OCI-LY1 (cell line): Measurements from ENCODE around the gene PRR14.
"Not testable (repeated sequence)": the region's sequence is repeated elsewhere in the genome, so short reads cannot be mapped to it uniquely, and the experiment has no call there.

ENCODE experiments used
- H2AFZ ChIP-seq: fragments of 200-600 bp; sonication (generic), shearing (Covaris generic); 2 replicates; pipeline ENCODE4 v1.6.0; 2014; ENCODE audit warnings: antibody characterized with exemption, mild to moderate bottlenecking, low read length
- H3F3A ChIP-seq: fragments of 200-600 bp; sonication (generic), shearing (Covaris generic); 2 replicates; pipeline ENCODE4 v1.6.0; 2014; ENCODE audit warnings: mild to moderate bottlenecking, antibody characterized with exemption, low read length, moderate library complexity; ENCODE audit not compliant: insufficient read depth
- H3K27ac ChIP-seq: fragments of 200-600 bp; sonication (generic); 2 replicates; pipeline ENCODE4 v1.5.1; 2014; ENCODE audit warnings: low read length, mixed run types, mild to moderate bottlenecking, low read depth; ENCODE audit not compliant: poor library complexity, severe bottlenecking
- H3K27me3 ChIP-seq: fragments of 200-600 bp; sonication (generic); 2 replicates; pipeline ENCODE4 v1.6.0; 2014; ENCODE audit warnings: antibody characterized with exemption, mild to moderate bottlenecking, low read length, moderate library complexity; ENCODE audit not compliant: insufficient read depth
- H3K36me3 ChIP-seq: fragments of 200-600 bp; sonication (generic); 2 replicates; pipeline ENCODE4 v1.6.1; 2014; ENCODE audit warnings: mild to moderate bottlenecking, antibody characterized with exemption, low read length, moderate library complexity, mixed read lengths; ENCODE audit not compliant: insufficient read depth
- H3K4me1 ChIP-seq: fragments of 200-600 bp; sonication (generic); 2 replicates; pipeline ENCODE4 v1.5.1; 2014; ENCODE audit warnings: mild to moderate bottlenecking, low read length, moderate library complexity; ENCODE audit not compliant: insufficient read depth, severe bottlenecking
- H3K4me2 ChIP-seq: fragments of 200-600 bp; sonication (generic), shearing (Covaris generic); 2 replicates; pipeline ENCODE4 v1.6.1; 2014; ENCODE audit warnings: low read length
- H3K4me3 ChIP-seq: fragments of 200-600 bp; sonication (generic); 2 replicates; pipeline ENCODE4 v1.5.1; 2014; ENCODE audit warnings: low read length, low read depth, mild to moderate bottlenecking, mixed read lengths; ENCODE audit not compliant: poor library complexity, severe bottlenecking
- H3K79me2 ChIP-seq: fragments of 200-600 bp; shearing (Covaris generic); 2 replicates; pipeline ENCODE4 v1.6.1; 2016; ENCODE audit warnings: mixed run types, low read length, mixed read lengths; ENCODE audit not compliant: insufficient read depth
- H3K9ac ChIP-seq: fragments of 200-600 bp; sonication (generic), shearing (Covaris generic); 2 replicates; pipeline ENCODE4 v1.6.1; 2014; ENCODE audit warnings: mild to moderate bottlenecking, low read length, mixed read lengths
- H3K9me2 ChIP-seq: fragments of 200-600 bp; sonication (generic), shearing (Covaris generic); 2 replicates; pipeline ENCODE4 v1.6.1; 2014; ENCODE audit warnings: low read depth, mild to moderate bottlenecking, low read length, mixed read lengths
- H3K9me3 ChIP-seq: fragments of 200-600 bp; shearing (Covaris generic); 2 replicates; pipeline ENCODE4 v1.6.1; 2014; ENCODE audit warnings: low read length, mixed read lengths
- H4K20me1 ChIP-seq: fragments of 200-600 bp; sonication (generic), shearing (Covaris generic); 2 replicates; pipeline ENCODE4 v1.6.0; 2016; ENCODE audit warnings: mild to moderate bottlenecking, low read length; ENCODE audit not compliant: insufficient read depth
- EZH2 ChIP-seq: fragments of 200-600 bp; sonication (generic), shearing (Covaris generic); IDR thresholded peaks from 2 replicates; pipeline ENCODE4 v1.8.0; 2017; ENCODE audit warnings: borderline replicate concordance, mixed run types, mild to moderate bottlenecking, antibody characterized with exemption, low read length, moderate library complexity, mixed read lengths
- TF ChIP-seq, protein P1 (sequence below): fragments of 200-600 bp; sonication (generic), shearing (Covaris generic); IDR thresholded peaks from 2 replicates; pipeline ENCODE4 v1.5.1; 2017; ENCODE audit warnings: mild to moderate bottlenecking, antibody characterized with exemption, low read length, moderate library complexity, mixed read lengths

The PRR14 gene

DNA sequence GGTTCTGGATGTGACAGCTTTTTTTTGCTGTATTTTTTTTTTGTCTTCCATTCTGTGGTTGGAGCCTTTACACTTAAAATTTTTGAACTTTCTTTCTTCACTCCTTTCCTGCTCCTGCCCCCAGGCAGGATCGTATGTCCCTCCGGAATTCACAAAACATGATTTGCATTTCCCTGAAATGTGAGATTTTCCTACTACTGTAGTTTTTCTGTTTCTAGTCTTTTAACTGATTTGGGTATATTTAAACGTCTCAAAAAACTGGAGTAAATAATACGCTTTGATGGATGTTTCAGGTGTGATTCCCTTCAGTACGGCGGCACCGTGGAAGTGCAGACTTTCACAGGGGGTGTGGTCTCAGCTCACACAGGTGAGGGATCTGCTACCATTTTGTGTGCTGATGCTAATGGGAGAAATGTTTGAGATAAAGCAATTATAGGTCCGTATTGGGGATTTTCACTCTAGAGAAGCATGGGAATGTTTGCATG lies 48.9 kb downstream of the PRR14 start:
- Histone ChIP-seq H3K4me3 (peak overlapping the region; percentile 74), H3K9me2 (no peaks in the 10 kb centered on the region), H4K20me1 (no peaks in the 10 kb centered on the region), H3K9ac (peak overlapping the region; percentile 90), H3K36me3 (peaks cover 41% of the 10 kb centered on the region), H3K27ac (peak overlapping the region; percentile 95), H3K4me1 (peaks cover 19% of the 10 kb centered on the region), H3K79me2 (peaks cover 23% of the 10 kb centered on the region), H3K9me3 (no peaks in the 10 kb centered on the region), H3K4me2 (peak overlapping the region; percentile 88), H2AFZ (no peak overlapping the region), H3K27me3 (no peaks in the 10 kb centered on the region), H3F3A (no peaks in the 10 kb centered on the region)
- TF ChIP-seq, protein P1, sequence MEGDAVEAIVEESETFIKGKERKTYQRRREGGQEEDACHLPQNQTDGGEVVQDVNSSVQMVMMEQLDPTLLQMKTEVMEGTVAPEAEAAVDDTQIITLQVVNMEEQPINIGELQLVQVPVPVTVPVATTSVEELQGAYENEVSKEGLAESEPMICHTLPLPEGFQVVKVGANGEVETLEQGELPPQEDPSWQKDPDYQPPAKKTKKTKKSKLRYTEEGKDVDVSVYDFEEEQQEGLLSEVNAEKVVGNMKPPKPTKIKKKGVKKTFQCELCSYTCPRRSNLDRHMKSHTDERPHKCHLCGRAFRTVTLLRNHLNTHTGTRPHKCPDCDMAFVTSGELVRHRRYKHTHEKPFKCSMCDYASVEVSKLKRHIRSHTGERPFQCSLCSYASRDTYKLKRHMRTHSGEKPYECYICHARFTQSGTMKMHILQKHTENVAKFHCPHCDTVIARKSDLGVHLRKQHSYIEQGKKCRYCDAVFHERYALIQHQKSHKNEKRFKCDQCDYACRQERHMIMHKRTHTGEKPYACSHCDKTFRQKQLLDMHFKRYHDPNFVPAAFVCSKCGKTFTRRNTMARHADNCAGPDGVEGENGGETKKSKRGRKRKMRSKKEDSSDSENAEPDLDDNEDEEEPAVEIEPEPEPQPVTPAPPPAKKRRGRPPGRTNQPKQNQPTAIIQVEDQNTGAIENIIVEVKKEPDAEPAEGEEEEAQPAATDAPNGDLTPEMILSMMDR: no peak
- TF ChIP-seq EZH2: no peak

DNA sequence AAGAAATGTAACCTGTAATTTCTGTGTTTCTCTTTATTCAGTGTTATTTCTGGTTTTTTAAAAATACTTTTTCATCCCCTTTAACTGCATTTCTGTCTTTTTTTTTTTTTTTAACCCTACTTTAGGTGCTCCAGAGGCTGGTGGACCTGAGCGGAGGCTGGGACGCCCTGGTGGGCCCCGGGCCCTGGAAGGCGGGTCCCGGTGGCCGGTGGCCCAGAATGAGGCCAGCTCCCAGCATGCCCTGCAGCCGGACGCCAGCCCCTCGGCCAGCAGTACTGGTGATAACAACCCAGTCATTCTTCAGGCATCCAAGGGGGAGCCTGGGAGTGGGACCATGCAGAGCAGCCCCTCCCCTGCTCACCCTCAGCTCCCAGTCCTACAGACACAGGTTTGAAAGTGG lies 49.7 kb downstream of the PRR14 start:
- TF ChIP-seq EZH2: no peak
- TF ChIP-seq, protein P1: no peak
- H3K4me1 ChIP-seq: peaks cover 19% of the 10 kb centered on the region
- no peak overlapping the region for H2AFZ ChIP-seq
- H3K9me2 ChIP-seq: no peaks in the 10 kb centered on the region
- peaks cover 49% of the 10 kb centered on the region for H3K36me3 ChIP-seq
- H4K20me1 ChIP-seq: no peaks in the 10 kb centered on the region
- no peak overlapping the region for H3K27ac ChIP-seq
- H3K4me3 ChIP-seq: peak overlapping the region; percentile 74
- no peaks in the 10 kb centered on the region for H3K27me3 ChIP-seq
- peak overlapping the region; percentile 88; the same call in 1 of the 2 replicates for H3K4me2 ChIP-seq
- no peak overlapping the region for H3K9ac ChIP-seq
- H3K9me3 ChIP-seq: no peaks in the 10 kb centered on the region
- H3F3A ChIP-seq: no peaks in the 10 kb centered on the region
- peaks cover 23% of the 10 kb centered on the region for H3K79me2 ChIP-seq

DNA sequence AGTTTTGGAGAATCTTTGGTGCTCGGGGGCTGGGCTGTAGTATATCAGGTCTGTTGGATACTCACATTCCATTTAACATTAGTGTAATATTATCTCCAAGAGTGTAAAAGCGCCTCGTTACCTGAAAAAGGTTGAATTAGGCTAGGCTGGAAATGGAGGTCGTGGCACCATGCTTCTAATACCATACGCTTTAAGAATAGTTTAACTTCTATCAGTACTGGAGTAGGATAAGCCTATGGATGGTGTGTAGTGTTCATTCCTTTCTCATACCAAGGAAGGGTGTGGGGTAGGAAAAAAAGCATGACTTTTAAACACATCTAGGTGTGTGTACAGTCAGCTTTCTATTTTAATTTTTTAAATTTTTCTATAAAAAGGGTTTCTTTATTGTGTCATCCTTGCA lies 50.2 kb downstream of the PRR14 start:
- Histone ChIP-seq H3K4me1 (peaks cover 19% of the 10 kb centered on the region), H2AFZ (no peak overlapping the region), H3K27ac (no peak overlapping the region), H3K9ac (no peak overlapping the region), H3F3A (no peaks in the 10 kb centered on the region), H3K79me2 (peaks cover 23% of the 10 kb centered on the region), H4K20me1 (no peaks in the 10 kb centered on the region), H3K4me3 (no peak overlapping the region), H3K36me3 (peaks cover 53% of the 10 kb centered on the region), H3K27me3 (no peaks in the 10 kb centered on the region), H3K4me2 (no peak overlapping the region), H3K9me3 (no peaks in the 10 kb centered on the region), H3K9me2 (no peaks in the 10 kb centered on the region)
- TF ChIP-seq, protein P1: no peak
- TF ChIP-seq EZH2: no peak

DNA sequence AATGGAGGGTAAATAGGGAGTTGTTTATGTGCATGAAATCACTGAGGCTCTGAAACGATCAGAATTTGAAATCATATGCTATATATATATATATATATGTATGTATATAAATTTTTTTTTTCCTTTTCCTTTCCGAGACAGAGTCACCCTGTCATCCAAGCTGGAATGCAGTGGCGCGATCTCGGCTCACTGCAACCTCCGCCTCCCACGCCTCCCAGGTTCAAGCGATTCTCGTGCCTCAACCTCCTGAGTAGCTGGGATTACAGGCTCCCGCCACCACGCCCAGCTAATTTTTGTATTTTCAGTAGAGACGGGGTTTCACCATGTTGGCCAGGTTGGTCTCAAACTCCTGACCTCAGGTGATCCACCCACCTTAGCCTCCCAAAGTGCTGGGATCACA lies 52.3 kb downstream of the PRR14 start:
- H3K27me3 ChIP-seq, H4K20me1 ChIP-seq, H3K9ac ChIP-seq, H3F3A ChIP-seq, H3K4me2 ChIP-seq, H3K4me3 ChIP-seq, H2AFZ ChIP-seq, H3K4me1 ChIP-seq, H3K27ac ChIP-seq, H3K9me2 ChIP-seq, H3K9me3 ChIP-seq: not testable (repeated sequence)
- peaks cover 74% of the 10 kb centered on the region for H3K36me3 ChIP-seq
- peaks cover 23% of the 10 kb centered on the region for H3K79me2 ChIP-seq
